ENCODE results near the gene ABCA13.

Gene ABCA13

DNA sequence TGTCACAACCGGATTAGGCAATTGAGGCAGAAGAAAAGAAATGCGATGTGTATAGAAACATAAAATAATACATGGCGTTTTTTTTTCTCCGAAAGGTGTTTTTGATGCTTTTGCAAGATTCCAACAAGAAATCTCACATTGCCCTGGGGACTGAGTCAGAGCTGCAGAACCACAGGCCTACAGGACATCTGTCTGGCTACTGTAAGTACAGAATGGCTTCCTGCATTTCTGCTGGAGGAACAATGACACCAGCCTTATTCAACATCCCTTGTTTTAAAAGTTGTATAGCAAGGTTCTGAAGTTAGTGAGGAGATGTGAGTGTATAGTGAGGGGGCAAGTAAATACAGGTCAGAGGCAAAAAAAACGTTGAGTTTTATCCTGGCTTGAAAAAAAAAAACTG, 256.4 kb downstream of the ABCA13 start:
- H3K27me3 ChIP-seq (ENCODE audit: insufficient read depth, low read depth), result no peaks in the 10 kb centered on the region
- TF ChIP-seq, protein P1, sequence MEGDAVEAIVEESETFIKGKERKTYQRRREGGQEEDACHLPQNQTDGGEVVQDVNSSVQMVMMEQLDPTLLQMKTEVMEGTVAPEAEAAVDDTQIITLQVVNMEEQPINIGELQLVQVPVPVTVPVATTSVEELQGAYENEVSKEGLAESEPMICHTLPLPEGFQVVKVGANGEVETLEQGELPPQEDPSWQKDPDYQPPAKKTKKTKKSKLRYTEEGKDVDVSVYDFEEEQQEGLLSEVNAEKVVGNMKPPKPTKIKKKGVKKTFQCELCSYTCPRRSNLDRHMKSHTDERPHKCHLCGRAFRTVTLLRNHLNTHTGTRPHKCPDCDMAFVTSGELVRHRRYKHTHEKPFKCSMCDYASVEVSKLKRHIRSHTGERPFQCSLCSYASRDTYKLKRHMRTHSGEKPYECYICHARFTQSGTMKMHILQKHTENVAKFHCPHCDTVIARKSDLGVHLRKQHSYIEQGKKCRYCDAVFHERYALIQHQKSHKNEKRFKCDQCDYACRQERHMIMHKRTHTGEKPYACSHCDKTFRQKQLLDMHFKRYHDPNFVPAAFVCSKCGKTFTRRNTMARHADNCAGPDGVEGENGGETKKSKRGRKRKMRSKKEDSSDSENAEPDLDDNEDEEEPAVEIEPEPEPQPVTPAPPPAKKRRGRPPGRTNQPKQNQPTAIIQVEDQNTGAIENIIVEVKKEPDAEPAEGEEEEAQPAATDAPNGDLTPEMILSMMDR (conservative IDR thresholded peaks at IDR 0.05; ENCODE audit: low read depth, low read length), result no peak
- no peak overlapping the region for H3K4me2 ChIP-seq
- no peaks in the 10 kb centered on the region for H4K20me1 ChIP-seq (ENCODE audit: insufficient read depth)
- no peaks in the 10 kb centered on the region for H3K36me3 ChIP-seq (ENCODE audit: insufficient read depth)
- H2AFZ ChIP-seq (ENCODE audit: low read depth), result no peak overlapping the region
- H3K4me3 ChIP-seq (IDR thresholded peaks at IDR 0.05; ENCODE audit: insufficient read depth, low read depth, low read length), result no peak overlapping the region
- H3K79me2 ChIP-seq (ENCODE audit: insufficient read depth, low read depth), result no peaks in the 10 kb centered on the region
- H3K4me1 ChIP-seq (ENCODE audit: low read depth, poor library complexity, severe bottlenecking), result no peaks in the 10 kb centered on the region
- H3K27ac ChIP-seq, result no peak overlapping the region
- no peak overlapping the region for H3K9ac ChIP-seq

DNA sequence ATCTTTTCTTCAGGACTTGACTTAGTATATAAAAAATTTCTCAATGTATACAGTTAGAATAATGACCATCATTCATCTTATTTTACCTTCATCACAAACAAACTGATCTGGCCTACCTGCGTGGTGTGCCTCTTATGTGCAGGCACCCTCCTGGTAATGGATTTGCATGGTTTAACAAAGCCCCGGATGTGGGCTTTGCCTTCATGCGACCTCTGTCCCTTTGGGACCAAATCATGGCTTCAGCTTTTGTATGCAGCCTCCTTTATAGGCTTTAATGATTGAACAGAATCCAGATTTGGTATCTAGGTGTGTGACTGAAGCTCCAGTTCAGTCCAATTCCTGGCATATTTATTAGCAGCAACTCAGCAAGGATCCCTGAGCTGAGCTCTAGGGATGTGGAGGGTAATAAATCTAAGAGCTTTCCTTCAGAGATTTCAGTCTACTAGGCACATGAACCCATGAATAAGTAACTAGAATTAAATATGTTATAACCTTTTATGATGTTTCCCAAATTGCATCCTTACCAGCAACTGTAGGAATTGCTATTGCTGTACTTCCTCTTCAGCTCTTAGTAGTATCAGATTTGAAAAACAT, 256.9 kb downstream of the ABCA13 start:
- Histone ChIP-seq H3K36me3 (ENCODE audit: insufficient read depth) (no peaks in the 10 kb centered on the region), H3K79me2 (ENCODE audit: insufficient read depth, low read depth) (no peaks in the 10 kb centered on the region), H3K27ac (no peak overlapping the region), H3K27me3 (ENCODE audit: insufficient read depth, low read depth) (no peaks in the 10 kb centered on the region), H3K4me2 (no peak overlapping the region), H3K4me1 (ENCODE audit: low read depth, poor library complexity, severe bottlenecking) (no peaks in the 10 kb centered on the region), H3K4me3 (IDR thresholded peaks at IDR 0.05; ENCODE audit: insufficient read depth, low read depth, low read length) (no peak overlapping the region), H2AFZ (ENCODE audit: low read depth) (no peak overlapping the region), H4K20me1 (ENCODE audit: insufficient read depth) (no peaks in the 10 kb centered on the region), H3K9ac (no peak overlapping the region)
- TF ChIP-seq, protein P1 (conservative IDR thresholded peaks at IDR 0.05; ENCODE audit: low read depth, low read length), result no peak

DNA sequence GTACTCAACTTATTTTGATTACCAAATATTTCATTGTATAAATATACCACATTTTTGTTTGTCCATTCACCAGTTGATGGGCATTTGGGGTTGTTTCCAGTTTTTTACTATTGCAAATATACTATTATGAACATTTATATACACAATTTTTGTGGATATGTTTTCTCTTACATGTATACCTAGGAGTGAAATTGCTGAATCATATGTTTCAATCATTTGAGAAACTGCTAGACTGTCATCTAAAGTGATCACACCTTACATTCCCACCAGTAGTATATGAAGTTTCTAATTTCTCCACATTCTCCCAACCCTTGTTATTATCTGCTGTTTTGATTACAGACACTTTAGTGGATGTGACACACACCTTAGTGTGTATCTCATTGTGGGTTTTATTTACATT, 257.9 kb downstream of the ABCA13 start:
- Histone ChIP-seq H3K79me2 (ENCODE audit: insufficient read depth, low read depth) (no peaks in the 10 kb centered on the region), H3K36me3 (ENCODE audit: insufficient read depth) (no peaks in the 10 kb centered on the region), H3K4me1 (ENCODE audit: low read depth, poor library complexity, severe bottlenecking) (no peaks in the 10 kb centered on the region), H4K20me1 (ENCODE audit: insufficient read depth) (no peaks in the 10 kb centered on the region), H3K4me2 (no peak overlapping the region), H3K9ac (no peak overlapping the region), H3K27me3 (ENCODE audit: insufficient read depth, low read depth) (no peaks in the 10 kb centered on the region), H3K4me3 (IDR thresholded peaks at IDR 0.05; ENCODE audit: insufficient read depth, low read depth, low read length) (no peak overlapping the region), H3K27ac (no peak overlapping the region), H2AFZ (ENCODE audit: low read depth) (no peak overlapping the region)
- TF ChIP-seq, protein P1 (conservative IDR thresholded peaks at IDR 0.05; ENCODE audit: low read depth, low read length), result no peak

DNA sequence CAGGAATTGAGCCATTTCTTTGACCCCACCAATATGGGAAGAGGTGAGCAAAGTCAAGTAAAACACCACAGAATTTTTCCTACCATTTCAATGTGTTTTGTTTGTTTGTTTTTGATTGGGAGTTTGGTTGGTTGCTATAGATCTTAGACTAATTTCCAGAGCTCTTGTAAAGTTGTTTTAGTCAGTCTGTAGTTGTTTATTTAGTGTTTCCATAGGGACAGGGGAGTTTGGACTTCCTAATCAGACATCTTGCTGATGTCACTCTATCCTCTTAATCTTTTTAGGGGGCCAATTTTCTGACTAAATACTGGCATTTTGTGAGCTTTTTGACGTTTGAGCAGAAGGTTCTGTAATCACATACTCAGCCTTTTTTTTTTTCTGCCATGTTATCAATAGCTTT, 266.9 kb downstream of the ABCA13 start:
- Histone ChIP-seq H3K27me3 (ENCODE audit: insufficient read depth, low read depth) (no peaks in the 10 kb centered on the region), H3K4me2 (no peak overlapping the region), H3K4me1 (ENCODE audit: low read depth, poor library complexity, severe bottlenecking) (no peaks in the 10 kb centered on the region), H3K27ac (no peak overlapping the region), H3K9ac (no peak overlapping the region), H2AFZ (ENCODE audit: low read depth) (no peak overlapping the region), H4K20me1 (ENCODE audit: insufficient read depth) (no peaks in the 10 kb centered on the region), H3K79me2 (ENCODE audit: insufficient read depth, low read depth) (no peaks in the 10 kb centered on the region), H3K36me3 (ENCODE audit: insufficient read depth) (no peaks in the 10 kb centered on the region), H3K4me3 (IDR thresholded peaks at IDR 0.05; ENCODE audit: insufficient read depth, low read depth, low read length) (no peak overlapping the region)
- TF ChIP-seq, protein P1 (conservative IDR thresholded peaks at IDR 0.05; ENCODE audit: low read depth, low read length), result no peak
